ENCODE measurements around the gene SLC9C1.
A peak's percentile ranks its signal among the peaks of the same experiment; 100 is the strongest.

SLC9C1 gene

DNA sequence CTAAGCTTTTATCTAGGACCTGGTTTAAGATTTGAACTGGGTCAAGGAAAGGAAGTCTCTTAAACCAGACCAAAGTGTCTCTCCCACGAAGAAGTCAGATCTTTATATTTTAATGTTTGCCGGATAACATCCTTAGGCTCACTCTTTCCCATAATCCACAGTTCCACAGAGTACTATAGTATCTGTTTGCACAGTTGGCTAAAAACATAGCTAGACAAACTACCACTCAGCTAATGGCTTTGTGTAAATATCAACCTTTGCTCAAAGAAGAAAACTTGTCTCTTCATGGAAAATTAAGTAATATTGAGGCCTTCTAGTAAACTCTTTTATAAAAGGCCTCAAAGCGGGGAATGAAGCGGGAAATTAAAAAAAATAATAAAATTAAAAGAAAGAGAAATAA, 13.5 kb upstream of the SLC9C1 start:
- H3K4me3 ChIP-seq (ENCODE audit: low read depth, low read length) = no peak overlapping the region

DNA sequence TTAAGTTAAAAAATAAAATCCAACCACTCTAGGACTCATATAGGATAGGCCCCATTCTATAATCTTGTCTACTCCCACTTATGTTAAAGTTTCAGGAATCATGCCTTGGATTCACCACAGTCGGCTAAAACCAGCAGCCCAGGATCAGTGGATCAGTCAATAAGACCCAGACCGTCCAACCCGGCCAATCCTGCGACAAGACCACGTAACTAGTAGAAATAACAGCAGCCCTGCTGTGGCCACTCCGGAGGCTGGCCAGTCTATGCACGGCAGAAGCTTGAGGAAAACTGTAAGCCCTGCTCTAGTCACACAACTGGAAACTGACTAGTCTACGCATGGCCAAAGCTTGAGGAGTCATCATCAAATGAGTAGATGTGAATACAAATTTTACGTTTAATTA, 12.8 kb upstream of the SLC9C1 start:
- H3K4me3 ChIP-seq (ENCODE audit: low read depth, low read length) = no peak overlapping the region

DNA sequence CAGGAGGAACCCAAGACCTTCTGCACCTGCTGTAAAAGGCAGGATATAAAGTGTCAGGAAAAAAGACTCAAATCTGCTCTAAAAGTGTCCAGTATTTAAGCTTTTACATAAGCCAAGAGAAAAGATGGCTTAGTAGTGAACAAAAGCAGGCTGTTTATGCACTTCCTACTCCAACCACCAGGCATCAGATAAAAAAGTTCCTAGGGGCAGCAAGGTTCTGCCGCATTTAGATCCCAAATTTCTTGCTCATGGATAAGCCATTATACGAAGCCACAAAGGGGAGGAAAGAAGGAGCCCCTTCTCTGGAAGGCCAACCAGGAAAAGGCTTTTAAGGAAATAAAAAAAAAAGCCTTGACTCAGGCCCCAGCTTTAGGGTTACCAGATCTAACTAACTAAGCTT, 10.6 kb upstream of the SLC9C1 start:
- no peak overlapping the region for H3K4me3 ChIP-seq (ENCODE audit: low read depth, low read length)

DNA sequence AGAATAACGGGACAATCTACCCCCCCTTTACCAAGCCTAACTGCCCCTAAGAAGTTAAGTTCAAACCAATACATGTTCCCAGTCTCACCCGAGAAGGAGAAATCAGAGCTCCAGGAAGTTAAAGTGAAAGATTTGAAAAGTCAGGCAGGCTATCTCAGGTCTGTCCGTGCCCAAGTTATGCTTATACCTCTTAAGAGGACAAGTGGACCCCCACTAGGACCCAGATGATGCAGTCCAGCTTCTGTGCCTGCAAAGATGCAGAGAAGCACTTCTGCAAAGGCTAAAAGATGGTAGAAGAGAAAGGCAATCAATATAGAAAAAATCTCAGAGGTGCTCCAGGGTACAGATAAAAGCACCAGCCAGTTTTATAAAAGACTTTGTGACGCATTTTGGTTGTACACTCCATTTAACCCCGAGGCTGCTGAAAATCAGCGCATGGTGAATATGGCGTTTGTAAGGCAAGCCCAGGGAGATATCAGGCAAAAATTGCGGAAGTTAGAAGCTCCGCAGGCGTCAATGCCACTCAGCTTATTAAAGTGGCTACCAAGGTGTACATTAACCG, 9.8 kb upstream of the SLC9C1 start:
- peak overlapping the region; percentile 30 for H3K4me3 ChIP-seq (ENCODE audit: low read depth, low read length)

DNA sequence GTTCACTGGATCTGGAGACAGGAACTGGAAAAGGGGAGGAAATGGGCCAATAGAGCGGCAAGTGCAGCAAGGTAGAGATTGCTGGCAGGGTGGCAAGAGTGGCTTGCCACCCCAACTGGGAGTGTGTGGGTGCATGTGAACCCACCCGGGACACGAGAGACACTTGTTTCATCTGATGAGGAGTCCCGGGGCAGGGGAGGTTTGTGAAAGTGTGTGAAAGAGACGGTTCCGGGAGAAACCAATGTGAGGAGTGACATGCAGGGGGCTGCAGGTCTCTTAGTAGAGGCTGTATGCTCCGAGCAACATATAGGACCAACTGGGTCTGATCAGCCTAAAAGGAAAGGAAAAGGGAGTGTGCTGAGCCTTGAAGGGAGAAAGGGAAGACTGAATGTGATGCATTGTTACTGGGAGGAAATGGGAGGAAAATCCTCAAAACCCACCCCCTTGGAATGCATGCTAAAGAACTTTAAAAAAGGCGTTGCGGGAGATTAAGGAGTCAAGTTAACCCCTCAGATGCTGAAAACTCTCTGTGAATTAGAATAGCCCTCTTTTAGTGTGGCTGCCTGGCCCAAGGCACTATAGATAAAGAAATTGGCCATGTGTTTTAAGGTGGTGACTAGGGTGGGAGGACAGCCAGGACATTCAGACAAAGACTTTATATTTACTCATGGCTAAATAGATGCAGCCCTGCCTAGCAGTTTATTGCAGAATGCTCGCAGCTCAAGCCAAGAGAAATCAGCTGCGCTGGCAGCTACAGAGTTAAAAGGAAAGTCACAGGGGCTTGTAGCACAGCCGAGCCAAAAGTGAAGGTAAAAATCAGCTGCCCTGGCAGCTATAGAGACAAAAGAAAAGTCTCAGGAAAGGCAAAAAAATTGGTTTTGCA, 9.1 kb upstream of the SLC9C1 start:
- peak overlapping the region; percentile 30 for H3K4me3 ChIP-seq (ENCODE audit: low read depth, low read length)

DNA sequence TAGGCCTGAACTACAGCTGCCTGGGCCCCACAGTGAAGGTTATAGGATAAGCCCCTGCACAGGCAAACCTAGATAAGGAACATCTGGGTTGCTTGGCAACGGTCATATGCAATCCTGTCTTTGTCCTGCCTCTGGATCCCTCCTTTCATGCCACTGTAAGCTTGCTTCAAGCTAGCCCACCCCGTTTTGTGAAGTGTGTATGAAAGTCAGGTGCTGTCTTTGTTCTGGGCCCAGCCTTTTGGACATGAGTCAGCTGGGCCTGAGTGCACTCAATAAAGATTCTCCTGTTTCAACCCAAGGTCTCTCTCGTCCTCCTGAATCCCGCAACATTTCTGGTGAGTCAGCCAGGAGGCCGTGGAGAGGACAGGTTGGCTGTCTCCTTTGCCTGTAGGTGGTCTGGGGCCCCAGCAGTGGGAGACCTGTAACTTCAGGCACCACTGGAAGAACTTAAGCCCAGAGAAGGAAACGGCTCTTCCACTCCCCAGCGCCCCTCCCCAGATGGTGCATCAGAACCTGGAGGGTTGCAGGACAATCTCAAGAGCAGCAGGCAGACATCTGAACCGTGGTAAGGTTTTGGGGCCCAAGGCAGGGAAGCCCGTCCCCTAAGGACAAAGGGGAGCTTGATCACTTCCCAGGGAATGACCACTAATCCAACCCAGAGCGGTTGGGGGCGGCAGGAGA, 8.3 kb upstream of the SLC9C1 start:
- H3K4me3 ChIP-seq (ENCODE audit: low read depth, low read length) = no peak overlapping the region

DNA sequence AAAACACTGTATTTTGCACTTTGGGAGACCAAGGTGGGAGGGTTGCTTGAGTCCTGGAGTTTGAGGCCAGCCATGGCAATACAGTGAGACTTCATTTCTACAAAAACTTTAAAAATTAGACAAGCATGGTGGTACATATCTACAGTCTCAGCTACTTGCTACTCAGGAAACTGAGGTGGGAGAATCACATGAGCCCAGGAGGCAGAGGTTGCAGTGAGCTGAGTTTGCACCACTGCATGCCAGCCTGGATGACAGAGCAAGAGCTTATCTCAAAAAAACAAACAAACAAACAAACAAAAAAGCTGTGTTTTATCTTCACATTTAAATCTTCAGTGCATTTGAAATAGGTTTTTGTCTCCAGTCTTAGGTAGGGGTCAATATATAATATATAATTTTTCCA, 4.8 kb upstream of the SLC9C1 start:
- no peak overlapping the region for H3K4me3 ChIP-seq (ENCODE audit: low read depth, low read length)

DNA sequence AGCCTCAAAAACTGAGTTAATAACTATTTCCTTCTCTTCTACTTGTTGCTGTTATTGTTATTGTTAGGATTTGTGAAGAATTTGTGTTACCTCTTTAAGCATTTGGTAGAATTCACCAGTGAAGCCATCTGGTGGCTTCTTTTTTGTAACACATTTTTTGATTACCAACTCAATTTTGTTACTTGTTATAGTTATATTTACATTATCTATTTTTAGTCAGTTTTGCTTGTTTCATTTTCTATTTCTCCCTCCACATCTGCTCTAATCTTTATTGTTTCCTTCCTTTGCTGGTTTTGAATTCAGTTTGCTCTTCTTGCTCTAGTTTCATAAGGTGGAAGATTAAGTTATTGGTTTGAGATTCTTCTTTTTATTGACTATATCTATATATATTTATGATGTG, 3.7 kb upstream of the SLC9C1 start:
- H3K4me3 ChIP-seq (ENCODE audit: low read depth, low read length) = no peak overlapping the region

DNA sequence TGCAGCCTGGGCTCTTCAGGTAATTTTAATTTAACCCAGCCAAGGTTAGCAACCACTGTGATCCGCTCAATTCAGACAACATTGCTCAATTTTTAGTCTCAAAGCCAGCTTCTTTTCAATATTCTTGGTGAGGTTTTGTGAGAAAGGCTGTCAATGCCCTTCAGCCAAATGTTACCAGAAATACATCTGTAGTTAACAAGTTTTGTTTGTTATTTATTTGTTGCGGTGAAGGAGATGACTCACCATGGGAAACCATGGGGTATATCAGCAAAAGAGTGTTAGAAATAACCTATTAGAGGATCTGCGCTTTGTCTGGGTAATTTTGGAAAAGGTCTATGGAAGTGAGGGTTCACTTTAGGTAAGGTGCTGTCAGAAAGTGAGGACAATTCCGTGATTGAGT, 5.0 kb downstream of the SLC9C1 start:
- H3K4me3 ChIP-seq (ENCODE audit: low read depth, low read length) = no peak overlapping the region

DNA sequence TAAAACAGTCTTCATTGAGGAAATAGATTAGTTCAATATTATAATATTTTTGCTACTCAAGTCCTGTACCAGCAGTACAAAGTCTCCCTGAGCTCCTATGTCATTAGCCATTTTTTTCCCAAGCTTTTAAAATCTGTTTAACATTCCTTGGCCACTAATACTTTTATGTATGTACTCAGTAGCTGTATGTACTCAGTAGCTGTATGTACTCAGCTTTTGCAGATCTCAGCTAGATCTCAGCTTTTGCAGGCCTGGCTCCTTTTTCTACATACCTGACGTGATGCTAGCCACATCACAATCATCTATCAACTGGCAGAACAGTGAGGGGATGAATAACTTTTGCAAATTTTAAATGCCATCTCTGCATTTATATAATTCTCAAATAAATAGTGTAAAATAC, 13.8 kb downstream of the SLC9C1 start:
- no peak overlapping the region for H3K4me3 ChIP-seq (ENCODE audit: low read depth, low read length)

DNA sequence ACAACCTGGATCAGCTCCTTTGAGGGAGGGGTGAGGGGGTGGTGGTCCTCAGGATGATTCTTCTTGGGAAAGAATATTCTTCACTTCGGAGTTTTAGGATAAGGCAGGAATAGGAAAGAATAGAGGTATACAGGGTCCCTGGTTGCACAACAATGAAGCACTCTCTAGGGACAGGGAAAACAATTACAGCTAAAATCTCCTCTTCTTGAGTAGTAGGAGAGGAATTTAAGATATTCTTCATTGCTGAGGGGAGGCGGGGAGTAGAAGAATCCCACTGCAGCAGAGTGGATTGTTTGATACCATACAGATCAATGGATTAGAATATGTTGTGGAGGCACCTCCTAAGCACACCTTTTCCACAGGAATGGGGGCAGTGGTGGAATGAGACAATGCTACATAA, 20.5 kb downstream of the SLC9C1 start:
- H3K4me3 ChIP-seq (ENCODE audit: low read depth, low read length) = no peak overlapping the region

DNA sequence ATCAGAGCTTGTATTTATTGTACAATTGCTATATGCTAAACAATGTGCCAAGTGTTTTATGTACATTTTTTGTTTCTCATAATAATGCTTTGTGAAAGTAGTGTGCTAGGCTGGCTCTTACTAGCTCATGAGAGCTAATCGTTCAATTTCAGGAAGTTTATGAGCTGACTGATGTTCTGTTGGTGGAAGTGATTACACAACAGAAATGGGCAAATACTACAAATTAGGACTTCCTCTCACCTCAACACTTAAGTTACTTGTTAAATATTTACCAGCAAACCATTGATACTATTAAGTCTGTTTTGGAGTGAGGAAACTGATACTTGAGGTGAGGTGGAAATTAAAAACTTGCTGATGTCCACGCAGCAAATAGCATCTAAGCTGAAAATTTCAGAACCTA, 32.3 kb downstream of the SLC9C1 start:
- H3K4me3 ChIP-seq (ENCODE audit: low read depth, low read length) = no peak overlapping the region

DNA sequence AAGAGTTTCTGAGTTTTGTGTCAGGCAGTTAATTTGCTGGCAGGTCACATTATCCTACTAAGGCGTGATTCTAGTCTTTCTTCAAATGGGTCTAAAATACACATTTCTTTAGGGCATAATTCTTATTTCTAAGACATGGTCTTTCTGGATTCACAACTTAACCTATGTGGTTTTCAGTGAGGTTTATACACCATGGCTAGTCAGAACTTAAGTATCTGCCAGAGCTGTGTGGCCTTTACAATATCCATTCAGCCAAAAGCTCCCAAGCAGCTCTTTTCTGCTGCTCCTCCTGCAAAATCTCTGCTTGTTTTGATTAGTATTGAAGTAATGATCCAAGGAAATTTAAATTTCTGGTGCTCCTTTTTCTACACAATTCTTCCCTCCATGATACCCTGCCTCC, 33.5 kb downstream of the SLC9C1 start:
- H3K4me3 ChIP-seq (ENCODE audit: low read depth, low read length) = no peak overlapping the region

DNA sequence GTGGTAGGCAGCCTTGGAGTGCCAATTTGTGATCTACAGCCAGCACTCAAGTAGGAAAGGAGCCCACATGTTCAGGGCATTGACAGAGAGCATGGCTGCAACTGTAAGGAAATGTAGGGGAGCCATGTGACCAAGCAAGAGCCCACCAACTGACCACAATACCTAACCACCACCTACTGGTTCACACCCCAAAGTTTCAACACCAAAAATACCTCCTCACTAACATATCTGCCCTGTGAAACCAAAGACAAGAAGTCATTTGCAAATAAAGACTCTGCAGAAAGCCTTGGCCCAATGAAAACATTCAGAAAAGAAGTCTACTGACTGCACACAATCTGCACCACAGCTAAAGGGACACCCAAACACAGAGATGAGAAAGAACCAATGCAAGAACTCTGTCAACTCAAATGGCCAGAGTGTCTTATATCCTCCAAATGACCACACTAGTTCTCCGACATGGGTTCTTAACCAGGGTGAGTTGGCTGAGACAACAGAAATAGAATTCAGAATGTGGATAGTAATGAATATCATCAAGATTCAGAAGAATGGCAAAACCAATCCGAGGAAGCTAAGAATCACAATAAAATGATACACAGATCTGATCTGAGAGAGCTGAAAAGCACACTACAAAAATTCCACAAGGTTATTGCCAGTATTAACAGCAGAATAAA, 40.6 kb downstream of the SLC9C1 start:
- no peak overlapping the region for H3K4me3 ChIP-seq (ENCODE audit: low read depth, low read length)

DNA sequence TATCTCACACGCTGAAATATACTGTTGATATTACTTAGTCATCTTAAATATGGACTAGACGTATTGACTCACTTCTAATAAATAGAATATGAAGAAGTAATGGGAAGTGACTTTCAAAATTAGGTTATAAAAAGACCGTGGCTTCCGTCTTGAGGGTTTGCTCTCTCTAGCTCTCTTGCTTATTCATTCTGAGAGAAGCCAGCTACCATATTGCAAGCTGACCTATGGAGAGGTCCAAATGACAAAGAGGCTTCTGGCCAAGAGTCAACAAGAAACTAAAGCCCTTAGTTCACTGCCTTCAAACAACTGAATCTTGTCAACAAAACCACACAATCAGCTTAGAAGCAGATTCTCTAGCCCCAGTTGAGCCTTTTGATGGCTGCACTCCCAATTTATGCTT, 46.1 kb downstream of the SLC9C1 start:
- no peak overlapping the region for H3K4me3 ChIP-seq (ENCODE audit: low read depth, low read length)

DNA sequence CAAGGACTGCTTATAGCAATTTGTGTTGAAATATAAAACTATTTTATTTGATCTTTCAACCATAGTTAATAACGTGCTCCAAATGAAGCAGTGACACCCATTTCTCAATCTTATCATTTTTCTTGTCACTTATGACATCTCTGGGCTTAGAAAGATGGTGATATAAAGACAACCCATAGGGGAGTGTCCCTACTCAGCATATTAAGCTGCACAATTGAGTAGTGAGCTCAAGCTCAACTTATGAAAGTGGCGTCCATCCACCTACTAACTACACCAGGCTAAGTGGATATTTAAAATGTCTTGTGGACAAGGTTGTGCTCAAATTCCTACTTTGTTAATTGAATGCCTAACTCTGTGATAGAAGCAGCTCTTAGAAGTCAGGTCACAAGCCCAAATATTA, 46.7 kb downstream of the SLC9C1 start:
- H3K4me3 ChIP-seq (ENCODE audit: low read depth, low read length) = no peak overlapping the region

DNA sequence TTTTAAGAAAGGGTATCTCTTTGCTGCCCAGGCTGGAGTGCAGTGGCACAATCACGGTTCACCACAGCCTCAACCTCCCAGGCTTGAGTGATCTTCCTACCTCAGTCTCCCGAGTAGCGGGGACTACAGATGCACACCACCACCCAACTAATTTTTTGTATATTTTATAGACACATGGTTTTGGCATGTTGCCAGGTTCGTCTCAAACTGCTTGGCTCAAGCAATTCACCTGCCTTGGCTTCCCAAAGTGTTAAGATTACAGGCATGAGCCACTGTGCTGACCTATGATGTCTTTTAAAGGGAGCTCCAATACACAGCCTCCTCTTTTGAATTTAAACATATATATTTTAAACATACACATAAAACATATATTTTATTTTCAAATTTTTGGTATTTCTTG, 60.9 kb downstream of the SLC9C1 start:
- no peak overlapping the region for H3K4me3 ChIP-seq (ENCODE audit: low read depth, low read length)

DNA sequence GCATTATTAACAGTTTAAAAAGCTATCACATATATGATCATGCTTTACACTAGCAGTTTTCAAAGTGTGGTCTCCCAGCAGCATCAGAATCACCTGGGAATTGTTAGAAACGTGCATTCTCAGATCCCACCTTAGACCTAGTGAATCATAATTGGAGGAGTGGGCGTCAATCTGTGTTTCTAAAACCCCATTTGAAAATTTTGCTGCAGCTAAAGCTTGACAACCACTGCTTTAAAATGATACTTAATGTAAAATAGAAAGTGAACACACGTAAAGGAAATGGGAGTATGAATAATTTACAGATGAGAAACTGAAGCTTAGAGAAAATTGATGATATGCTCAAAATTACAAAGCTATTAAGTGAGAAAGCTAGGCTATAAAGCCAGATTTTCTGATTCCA, 62.3 kb downstream of the SLC9C1 start:
- no peak overlapping the region for H3K4me3 ChIP-seq (ENCODE audit: low read depth, low read length)

DNA sequence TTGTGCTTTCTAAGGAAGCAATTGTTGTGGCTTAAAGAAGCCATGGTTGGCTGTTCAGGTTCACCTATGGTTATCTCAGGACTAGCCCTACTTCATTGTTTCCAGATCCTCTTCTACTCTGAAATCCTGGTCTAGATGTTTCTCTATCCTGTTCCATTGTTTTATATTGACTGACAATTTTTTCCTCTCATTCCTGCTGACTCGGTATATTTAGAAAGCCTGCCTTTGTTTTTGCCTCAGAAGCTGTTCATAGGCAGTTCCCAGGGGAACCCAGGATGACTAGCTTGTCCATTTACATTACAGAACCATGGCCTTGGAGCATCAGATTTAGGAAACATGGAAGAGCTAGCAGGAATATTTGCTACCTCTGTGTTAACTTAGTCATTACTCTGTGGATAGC, 64.0 kb downstream of the SLC9C1 start:
- no peak overlapping the region for H3K4me3 ChIP-seq (ENCODE audit: low read depth, low read length)

DNA sequence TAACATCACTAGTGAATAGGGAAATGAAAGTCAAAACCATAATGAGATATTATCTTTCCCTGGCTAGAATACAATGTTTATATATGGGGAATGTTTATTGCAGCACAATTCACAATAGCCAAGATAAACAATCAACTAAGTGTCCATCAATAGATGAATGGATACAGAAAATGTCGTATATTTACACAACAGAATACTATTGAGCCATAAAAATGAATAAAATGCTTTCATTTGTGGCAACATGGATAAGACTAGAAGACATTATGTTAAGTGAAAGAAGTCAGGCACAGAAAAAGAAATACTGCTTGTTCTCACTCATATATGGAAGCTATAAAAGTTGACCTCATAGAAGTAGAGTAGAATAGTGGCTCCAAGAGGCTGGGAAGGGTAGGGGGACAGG, 65.2 kb downstream of the SLC9C1 start:
- no peak overlapping the region for H3K4me3 ChIP-seq (ENCODE audit: low read depth, low read length)

DNA sequence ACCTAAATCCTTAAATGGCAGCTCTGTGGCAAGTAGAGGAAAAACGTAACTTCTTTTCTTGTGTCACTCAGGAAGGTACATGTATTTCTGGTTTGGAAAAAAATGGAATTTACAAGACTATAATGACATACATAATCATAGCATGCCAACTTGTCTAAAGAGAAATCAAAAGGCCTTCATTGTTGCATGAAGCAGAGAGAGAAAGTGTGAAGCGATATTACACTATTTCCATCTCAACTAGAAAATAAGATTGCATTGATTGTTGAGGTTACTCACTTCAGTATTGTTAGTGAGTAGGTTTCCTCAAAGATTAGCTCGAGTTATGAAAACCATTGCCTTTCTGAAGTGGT, 93.7 kb downstream of the SLC9C1 start:
- H3K4me3 ChIP-seq (ENCODE audit: low read depth, low read length) = no peak overlapping the region
